Mesendoderm (in vitro differentiated cells): ENCODE data around the gene PPARG.
"Not testable (repeated sequence)": the region's sequence is repeated elsewhere in the genome, so short reads cannot be mapped to it uniquely, and the experiment has no call there.

ENCODE experiments used
- DNase-seq: peaks from one replicate; pipeline ENCODE4 v3.0.0; 2013
- H2AK5ac ChIP-seq: 2 replicates; pipeline ENCODE4 v1.6.1; 2013; ENCODE audit warnings: low read length, inconsistent platforms
- H2BK120ac ChIP-seq: 2 replicates; pipeline ENCODE4 v1.6.1; 2013; ENCODE audit warnings: low read depth, mild to moderate bottlenecking, low read length, moderate library complexity, mixed read lengths
- H2BK15ac ChIP-seq: replicated peaks from 2 replicates; pipeline ENCODE4 v1.6.1; 2013; ENCODE audit warnings: low read depth, mild to moderate bottlenecking, moderate library complexity
- H2BK5ac ChIP-seq: 2 replicates; pipeline ENCODE4 v1.6.1; 2013; ENCODE audit warnings: low read length, inconsistent platforms
- H3K18ac ChIP-seq: 2 replicates; pipeline ENCODE4 v1.6.1; 2013; ENCODE audit warnings: mild to moderate bottlenecking, low read length, mixed read lengths
- H3K23ac ChIP-seq: one replicate; pipeline ENCODE4 v1.6.1; 2013; ENCODE audit warnings: low read length
- H3K27ac ChIP-seq: 2 replicates; pipeline ENCODE4 v1.5.1; 2013; ENCODE audit warnings: low read depth, mild to moderate bottlenecking, inconsistent platforms, low read length, moderate library complexity
- H3K27me3 ChIP-seq: 2 replicates; pipeline ENCODE4 v1.6.1; 2013; ENCODE audit warnings: low read length, control low read depth, mild to moderate bottlenecking, inconsistent platforms; ENCODE audit not compliant: insufficient read depth, poor library complexity
- H3K36me3 ChIP-seq: 2 replicates; pipeline ENCODE4 v1.6.1; 2013; ENCODE audit warnings: low read length, inconsistent platforms; ENCODE audit not compliant: control insufficient read depth, insufficient read depth
- H3K4ac ChIP-seq: one replicate; pipeline ENCODE4 v1.6.1; 2013; ENCODE audit warnings: low read depth, mild to moderate bottlenecking, low read length, moderate library complexity
- H3K4me1 ChIP-seq: 2 replicates; pipeline ENCODE4 v1.6.1; 2013; ENCODE audit warnings: low read depth, low read length, inconsistent platforms; ENCODE audit not compliant: control insufficient read depth
- H3K4me2 ChIP-seq: 2 replicates; pipeline ENCODE4 v1.6.1; 2013; ENCODE audit warnings: low read length
- H3K4me3 ChIP-seq: 2 replicates; pipeline ENCODE4 v1.5.1; 2013; ENCODE audit warnings: mild to moderate bottlenecking, low read length
- H3K56ac ChIP-seq: one replicate; pipeline ENCODE4 v1.6.1; 2013; ENCODE audit warnings: low read length
- H3K79me1 ChIP-seq: 2 replicates; pipeline ENCODE4 v1.6.1; 2013; ENCODE audit warnings: low read length, inconsistent platforms
- H3K79me2 ChIP-seq: 2 replicates; pipeline ENCODE4 v1.6.1; 2013; ENCODE audit warnings: mild to moderate bottlenecking, low read length; ENCODE audit not compliant: control insufficient read depth, insufficient read depth
- H3K9ac ChIP-seq: 2 replicates; pipeline ENCODE4 v1.6.1; 2013; ENCODE audit warnings: low read length, inconsistent platforms
- H4K5ac ChIP-seq: one replicate; pipeline ENCODE4 v1.6.1; 2013; ENCODE audit warnings: low read length
- H4K8ac ChIP-seq: one replicate; pipeline ENCODE4 v1.6.1; 2013; ENCODE audit warnings: low read depth, mild to moderate bottlenecking, control low read depth, low read length, moderate library complexity
- WGBS: extraction: QIAGEN DNeasy Blood & Tissue Kit; methylation state at CpG from one replicate; pipeline ENCODE4 v1.1.7; 2013; ENCODE audit warnings: low lambda C conversion rate, missing lambda C conversion rate; ENCODE audit not compliant: insufficient coverage; ENCODE audit errors: extremely low coverage; 5-methylcytosine and 5-hydroxymethylcytosine counted together

Gene PPARG

DNA sequence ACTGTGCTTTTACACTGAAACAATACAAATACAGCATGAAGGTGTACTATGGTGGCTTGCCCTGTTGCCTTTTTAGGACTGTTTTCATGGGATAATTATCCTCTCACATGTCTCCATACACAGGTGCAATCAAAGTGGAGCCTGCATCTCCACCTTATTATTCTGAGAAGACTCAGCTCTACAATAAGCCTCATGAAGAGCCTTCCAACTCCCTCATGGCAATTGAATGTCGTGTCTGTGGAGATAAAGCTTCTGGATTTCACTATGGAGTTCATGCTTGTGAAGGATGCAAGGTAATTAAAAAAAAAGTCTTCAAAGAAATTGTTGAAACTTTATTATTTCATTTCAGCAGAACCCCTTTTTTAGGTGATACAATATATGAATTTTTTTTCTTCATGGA, 92.3 kb downstream of the PPARG start:
- Histone ChIP-seq H2BK15ac (no peak overlapping the region), H3K23ac (no peak overlapping the region), H3K79me1 (no peaks in the 10 kb centered on the region), H2AK5ac (no peak overlapping the region), H4K8ac (no peak overlapping the region), H3K4me3 (no peak overlapping the region), H2BK5ac (no peak overlapping the region), H3K79me2 (no peaks in the 10 kb centered on the region), H3K56ac (no peak overlapping the region), H3K27ac (no peak overlapping the region), H3K18ac (no peak overlapping the region), H3K36me3 (no peaks in the 10 kb centered on the region), H4K5ac (no peak overlapping the region), H3K4me2 (no peak overlapping the region), H3K4me1 (no peaks in the 10 kb centered on the region), H2BK120ac (no peak overlapping the region), H3K27me3 (no peaks in the 10 kb centered on the region), H3K4ac (no peak overlapping the region), H3K9ac (no peak overlapping the region)
- DNase-seq = no peak
- no CpG with 5 or more reads among the region's 1 CpG for WGBS

- no peaks in the 10 kb centered on the region for H3K4me1 ChIP-seq
- no peaks in the 10 kb centered on the region for H3K27me3 ChIP-seq
- H3K36me3 ChIP-seq = no peaks in the 10 kb centered on the region
- no peak for DNase-seq
- H3K79me2 ChIP-seq = no peaks in the 10 kb centered on the region
- no peak overlapping the region for H3K23ac ChIP-seq
- no peak overlapping the region for H3K27ac ChIP-seq
- no peak overlapping the region for H3K4me2 ChIP-seq
- H4K5ac ChIP-seq = no peak overlapping the region
- no peak overlapping the region for H3K4me3 ChIP-seq
- no peak overlapping the region for H2BK5ac ChIP-seq
- no peak overlapping the region for H3K9ac ChIP-seq
- no peak overlapping the region for H3K18ac ChIP-seq
- no peak overlapping the region for H2BK15ac ChIP-seq
- no peak overlapping the region for H3K56ac ChIP-seq
- H2AK5ac ChIP-seq = no peak overlapping the region
- H2BK120ac ChIP-seq = no peak overlapping the region
- H3K79me1 ChIP-seq = no peaks in the 10 kb centered on the region
- no peak overlapping the region for H4K8ac ChIP-seq
- no peak overlapping the region for H3K4ac ChIP-seq
- no CpG with 5 or more reads among the region's 2 CpGs for WGBS
Measured at GRCh38 chr3:12383218-12383617, 94.3 kb downstream of the PPARG start.

GRCh38 chr3:12384451-12385233, 95.8 kb downstream of the PPARG start:
- H2AK5ac ChIP-seq = no peak overlapping the region
- no CpG with 5 or more reads among the region's 1 CpG for WGBS
- no peak overlapping the region for H2BK15ac ChIP-seq

GRCh38 chr3:12386514-12387291, 97.8 kb downstream of the PPARG start:
- H4K5ac ChIP-seq, H3K56ac ChIP-seq, H3K4me1 ChIP-seq, H4K8ac ChIP-seq, H3K23ac ChIP-seq, H3K36me3 ChIP-seq, H3K9ac ChIP-seq, H3K4me3 ChIP-seq, H3K79me2 ChIP-seq, H3K27me3 ChIP-seq, H3K4ac ChIP-seq, H2AK5ac ChIP-seq, DNase-seq, H3K27ac ChIP-seq, H3K18ac ChIP-seq, H2BK5ac ChIP-seq, H2BK15ac ChIP-seq, H3K4me2 ChIP-seq, H3K79me1 ChIP-seq, H2BK120ac ChIP-seq: not testable (repeated sequence)
- WGBS = no CpG with 5 or more reads among the region's 4 CpGs

More at GRCh38 chr3:12384451-12385233, 95.8 kb downstream of the PPARG start:
- Histone ChIP-seq H4K5ac (no peak overlapping the region), H3K4me3 (no peak overlapping the region), H3K23ac (no peak overlapping the region), H3K27ac (no peak overlapping the region), H3K18ac (no peak overlapping the region), H3K4me2 (no peak overlapping the region), H3K27me3 (no peaks in the 10 kb centered on the region), H3K4me1 (no peaks in the 10 kb centered on the region), H3K56ac (no peak overlapping the region), H3K4ac (no peak overlapping the region), H2BK120ac (no peak overlapping the region), H4K8ac (no peak overlapping the region), H2BK5ac (no peak overlapping the region), H3K79me1 (no peaks in the 10 kb centered on the region), H3K9ac (no peak overlapping the region), H3K36me3 (no peaks in the 10 kb centered on the region), H3K79me2 (no peaks in the 10 kb centered on the region)
- DNase-seq = no peak

- H3K4ac ChIP-seq = no peak overlapping the region
- H3K27me3 ChIP-seq = no peaks in the 10 kb centered on the region
- no peak overlapping the region for H2BK5ac ChIP-seq
- WGBS = no CpG with 5 or more reads among the region's 1 CpG
- H2BK15ac ChIP-seq = no peak overlapping the region
- H4K8ac ChIP-seq = no peak overlapping the region
- no peak overlapping the region for H2AK5ac ChIP-seq
- no peak overlapping the region for H3K56ac ChIP-seq
- H3K36me3 ChIP-seq = no peaks in the 10 kb centered on the region
- H3K9ac ChIP-seq = no peak overlapping the region
- H3K79me1 ChIP-seq = no peaks in the 10 kb centered on the region
- H3K4me1 ChIP-seq = no peaks in the 10 kb centered on the region
- H3K23ac ChIP-seq = no peak overlapping the region
- H2BK120ac ChIP-seq = no peak overlapping the region
- H3K79me2 ChIP-seq = no peaks in the 10 kb centered on the region
- no peak overlapping the region for H4K5ac ChIP-seq
- no peak overlapping the region for H3K4me2 ChIP-seq
- no peak overlapping the region for H3K4me3 ChIP-seq
- no peak overlapping the region for H3K18ac ChIP-seq
- H3K27ac ChIP-seq = no peak overlapping the region
- no peak for DNase-seq
Measured at GRCh38 chr3:12388185-12388584, 99.3 kb downstream of the PPARG start.
